HT1080 (cell line): ENCODE data around the gene FOCAD. TPM values are rescaled to one million over a fixed set of nuclear protein-coding genes. Genes with fewer than 3 reads are reported as not detected.
A peak's percentile ranks its signal among the peaks of the same experiment; 100 is the strongest.

Experiments
- DNase-seq: peaks from one replicate; pipeline ENCODE4 v3.0.0-alpha.2; 2015; ENCODE audit warnings: low read depth
- total RNA-seq: library from RNA; depleted of rRNA; stranded (reverse); fragments of >200 nt; shearing (Covaris generic); gene quantifications from 2 replicates; pipeline ENCODE4 v1.2.3, GENCODE V29; 2014

FOCAD gene
- total RNA-seq, 1 experiment from 2014 or later, result 40.8 TPM

DNA sequence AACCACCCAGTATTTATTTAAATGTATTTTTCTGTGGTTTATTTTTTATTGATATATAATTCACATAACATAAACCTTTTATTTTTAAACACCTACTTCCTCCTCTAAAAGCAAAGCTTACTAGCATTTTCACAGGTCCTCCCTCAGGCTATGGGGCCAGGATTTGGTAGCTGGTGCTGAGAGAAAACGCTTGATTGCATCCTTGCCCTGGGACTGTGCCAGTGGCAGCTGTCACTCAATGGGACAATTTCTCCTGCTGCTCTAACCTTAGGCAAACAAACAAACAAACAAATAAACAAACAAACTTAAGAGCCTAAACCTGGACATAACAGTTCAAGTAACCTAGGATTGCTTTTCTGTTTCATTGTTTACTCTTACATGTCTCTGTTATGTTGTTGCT is 102.7 kb downstream of the FOCAD start:
- DNase-seq, result no peak

DNA sequence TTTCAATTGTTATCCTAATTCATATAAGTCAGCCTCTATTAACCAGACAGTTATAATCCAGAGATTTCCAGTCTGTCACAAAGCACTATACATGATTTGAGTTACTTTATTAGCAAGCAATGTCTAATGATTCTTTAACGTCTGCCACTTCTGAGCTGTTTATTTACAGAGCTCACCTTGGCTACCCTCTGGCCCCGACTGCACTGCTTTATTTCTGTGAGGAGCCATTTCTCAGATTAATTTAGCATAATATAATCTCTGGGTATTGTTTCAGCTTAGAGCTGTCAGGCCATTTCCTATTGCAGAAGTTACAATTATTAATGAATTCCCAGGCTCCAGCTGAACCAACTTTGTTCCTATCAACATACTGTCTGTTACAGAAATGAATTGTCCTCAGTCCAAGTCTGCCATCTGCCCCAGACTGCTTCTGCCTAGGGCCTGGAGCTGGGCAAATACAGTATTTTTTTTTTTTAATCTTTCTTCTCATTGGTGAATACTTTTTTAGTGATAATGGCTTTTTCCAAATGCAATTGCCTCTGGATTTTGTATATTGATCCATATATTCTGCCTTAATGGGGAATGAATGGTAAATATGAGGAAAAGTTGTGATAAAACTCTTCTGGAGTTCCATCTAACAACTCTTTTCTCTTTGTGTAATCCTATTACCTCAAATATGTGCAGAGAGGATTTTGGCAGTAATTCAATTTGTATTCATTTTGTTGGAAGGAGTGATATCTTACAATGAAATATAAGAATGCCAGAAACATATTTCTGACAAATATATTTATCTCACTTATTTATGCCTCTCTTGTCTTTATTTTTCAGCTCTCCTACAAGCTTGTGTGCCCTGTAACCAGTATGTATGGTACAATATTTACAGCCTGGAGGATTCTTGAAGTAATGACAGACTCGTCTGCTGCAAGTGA is 104.7 kb downstream of the FOCAD start:
- no peak for DNase-seq

DNA sequence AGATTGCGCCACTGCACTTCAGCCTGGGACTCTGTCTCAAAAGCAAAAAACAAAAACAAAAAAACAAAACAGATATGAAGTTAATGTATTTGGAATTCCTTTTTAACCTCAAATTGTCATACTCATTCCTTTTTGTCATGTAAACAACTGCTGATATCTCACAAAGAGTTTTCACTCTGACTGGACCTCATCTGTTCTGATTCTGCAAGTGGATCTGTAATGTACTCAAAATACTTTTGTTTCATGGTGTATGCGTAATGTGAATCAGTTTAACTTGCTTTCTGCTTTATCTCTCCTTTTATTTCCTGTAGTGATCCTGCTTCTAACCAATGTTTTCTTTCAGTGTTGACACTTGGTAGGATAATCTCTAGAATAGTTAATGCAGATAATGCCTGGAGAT is 106.7 kb downstream of the FOCAD start:
- no peak for DNase-seq

DNA sequence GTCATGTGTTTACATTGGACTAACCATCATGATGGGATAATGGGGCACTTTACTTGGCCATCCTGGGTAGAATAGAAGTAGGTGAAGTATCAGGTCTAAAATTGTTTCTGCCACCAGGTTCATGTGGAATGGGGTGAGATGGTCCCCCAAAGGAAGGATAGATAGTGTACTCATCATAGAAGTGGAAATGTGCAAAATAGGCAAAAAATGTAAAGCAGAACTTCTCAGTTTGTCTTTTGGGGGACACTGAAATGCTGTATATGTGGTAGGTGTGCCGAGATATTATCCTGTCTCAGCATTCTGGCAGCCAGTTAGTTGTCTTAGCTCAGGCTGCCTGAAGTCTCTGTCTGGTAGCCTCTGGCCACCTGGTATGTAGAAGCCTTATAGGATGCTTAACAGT is 107.6 kb downstream of the FOCAD start:
- DNase-seq, result no peak

DNA sequence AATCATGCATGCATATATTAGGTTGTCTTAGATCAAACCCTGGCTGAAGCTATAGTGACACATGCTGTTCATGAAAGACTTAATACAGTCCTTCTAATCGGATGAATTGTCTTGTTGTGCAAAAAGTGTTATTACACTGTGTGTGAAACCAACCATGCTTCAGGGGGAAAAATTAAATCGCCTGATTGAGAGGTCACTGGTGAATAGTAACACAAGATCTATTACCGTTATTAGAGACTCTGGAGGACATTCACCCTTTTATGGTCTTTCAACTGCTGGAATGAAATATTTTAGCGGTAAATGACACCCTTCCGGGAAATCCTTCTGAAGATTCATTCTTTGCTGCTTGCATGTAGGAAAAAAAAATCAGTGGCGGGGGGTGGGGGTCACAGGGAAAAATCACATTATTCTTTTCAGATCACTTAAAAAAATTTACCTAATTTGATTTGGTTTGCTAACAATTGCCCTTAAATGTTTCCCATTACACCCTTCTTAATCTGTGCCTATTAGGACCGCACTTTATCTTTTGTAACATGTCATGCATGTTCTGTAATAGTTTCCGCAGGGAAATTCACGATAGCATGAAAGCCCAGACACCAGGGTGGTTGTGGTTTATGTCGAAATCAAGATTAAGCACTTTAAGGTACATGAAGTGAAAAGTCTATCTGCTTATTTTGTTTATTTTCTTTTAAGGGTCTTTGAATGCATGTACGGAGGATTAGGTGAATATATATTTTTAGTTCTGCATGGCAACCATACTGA is 120.6 kb downstream of the FOCAD start:
- no peak for DNase-seq

DNA sequence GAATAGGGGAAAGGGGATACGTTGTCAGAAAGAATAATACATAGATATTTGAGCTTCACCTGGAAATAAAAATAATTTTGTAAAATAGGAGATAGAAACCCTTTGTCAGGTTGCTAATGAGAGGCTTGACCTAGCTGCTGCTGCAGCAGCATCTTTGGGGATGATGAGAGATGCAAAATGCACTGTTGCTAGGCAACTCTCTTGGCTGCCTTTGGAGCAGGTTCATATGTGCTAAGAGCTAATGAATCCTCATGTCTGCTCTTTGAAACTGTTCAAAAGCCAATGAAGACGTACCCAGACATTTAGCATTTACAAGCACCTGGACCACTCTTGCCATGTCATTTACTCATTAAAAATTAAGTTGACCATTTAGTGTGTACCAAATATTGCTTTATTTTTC is 121.7 kb downstream of the FOCAD start:
- no peak for DNase-seq

DNA sequence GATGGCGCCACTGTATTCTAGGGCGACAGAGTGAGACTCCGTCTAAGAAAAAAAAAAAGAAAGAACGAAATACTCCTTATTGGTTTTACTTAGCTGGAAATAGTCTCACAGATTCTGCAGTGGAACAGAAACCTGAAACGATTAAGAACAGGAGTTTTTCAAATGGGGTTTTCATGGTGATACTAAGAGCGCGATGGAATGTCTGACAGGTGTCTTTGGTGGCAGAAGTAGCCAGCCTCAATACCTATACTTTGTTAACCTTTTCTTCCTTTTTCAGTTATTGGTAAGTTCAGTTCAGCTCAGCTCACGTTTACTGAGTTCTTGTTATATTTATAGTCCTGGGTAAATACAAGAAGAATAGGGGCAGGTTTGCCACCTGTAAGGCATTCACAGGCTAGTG is 123.9 kb downstream of the FOCAD start:
- no peak for DNase-seq

DNA sequence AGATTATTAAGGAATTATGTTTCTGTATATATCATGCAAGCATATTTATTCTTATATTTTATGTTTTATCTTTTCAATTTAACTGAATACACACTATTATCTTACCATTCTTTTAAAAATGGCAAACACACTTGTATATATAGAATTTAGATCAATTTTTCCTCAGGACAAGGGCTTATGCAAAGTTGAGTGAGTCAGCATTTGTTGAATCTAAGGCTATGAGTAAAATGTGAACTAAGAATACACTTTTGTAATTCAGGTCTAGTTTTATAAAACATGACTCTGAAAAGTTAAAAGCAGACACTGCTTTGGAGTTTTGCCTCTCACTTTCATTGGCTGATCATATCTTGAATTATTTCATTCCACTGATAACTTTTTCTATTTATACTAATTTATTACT is 127.8 kb downstream of the FOCAD start:
- peak; percentile 3 for DNase-seq

DNA sequence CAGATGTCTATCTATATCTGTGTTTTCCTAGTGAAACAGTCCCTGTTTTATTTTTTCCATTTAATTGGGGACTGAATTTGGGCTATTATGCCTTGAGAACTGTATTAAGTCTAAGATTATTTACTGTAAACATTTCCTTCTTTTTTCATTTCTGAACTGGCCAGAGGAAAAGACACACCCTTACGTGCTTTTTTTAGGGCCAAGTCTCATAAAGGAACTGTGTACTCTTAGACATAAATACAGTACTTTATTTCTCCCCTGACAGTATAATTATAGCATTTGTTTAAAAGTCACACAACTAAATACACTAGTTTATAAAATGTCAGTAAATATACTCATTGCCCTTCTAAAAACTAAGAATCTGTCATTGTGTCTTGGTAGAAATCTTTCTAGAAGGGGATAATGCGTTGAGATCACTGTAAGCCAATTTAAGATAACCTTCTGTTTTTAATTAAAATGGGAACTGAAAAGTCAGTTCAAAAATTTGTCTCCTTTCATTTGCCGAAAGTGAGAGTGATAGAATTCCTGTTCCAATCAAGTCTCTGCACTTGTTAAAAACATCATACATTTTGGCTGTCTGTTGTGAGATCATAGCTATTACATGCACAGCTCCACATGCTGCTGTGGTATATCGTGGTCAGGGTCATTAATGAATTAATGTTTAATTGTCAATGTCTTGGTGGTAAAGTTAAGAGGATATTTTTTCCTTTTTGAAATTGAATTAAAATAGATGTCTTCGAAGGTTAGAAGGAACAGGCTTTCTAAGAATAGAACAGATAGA is 132.1 kb downstream of the FOCAD start:
- no peak for DNase-seq

DNA sequence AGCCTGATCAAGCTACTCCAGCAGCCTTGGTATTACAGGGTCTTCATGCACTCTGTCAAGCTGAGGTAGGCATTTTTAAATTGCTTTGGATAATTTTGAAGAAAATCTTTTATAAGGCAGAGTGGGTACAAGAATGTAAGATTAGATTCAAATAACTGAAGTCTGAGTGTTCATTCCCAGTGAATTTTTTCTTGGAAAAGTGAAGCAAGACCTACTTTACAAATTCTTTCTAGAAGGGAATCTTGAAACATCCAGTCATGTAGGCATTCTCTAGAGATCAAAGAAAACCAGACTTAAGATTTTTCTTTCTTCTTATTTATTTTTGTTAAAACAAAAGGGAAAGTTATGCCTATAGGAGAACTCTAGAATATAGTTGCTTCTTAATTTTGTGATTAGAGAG is 139.0 kb downstream of the FOCAD start:
- DNase-seq, result no peak

DNA sequence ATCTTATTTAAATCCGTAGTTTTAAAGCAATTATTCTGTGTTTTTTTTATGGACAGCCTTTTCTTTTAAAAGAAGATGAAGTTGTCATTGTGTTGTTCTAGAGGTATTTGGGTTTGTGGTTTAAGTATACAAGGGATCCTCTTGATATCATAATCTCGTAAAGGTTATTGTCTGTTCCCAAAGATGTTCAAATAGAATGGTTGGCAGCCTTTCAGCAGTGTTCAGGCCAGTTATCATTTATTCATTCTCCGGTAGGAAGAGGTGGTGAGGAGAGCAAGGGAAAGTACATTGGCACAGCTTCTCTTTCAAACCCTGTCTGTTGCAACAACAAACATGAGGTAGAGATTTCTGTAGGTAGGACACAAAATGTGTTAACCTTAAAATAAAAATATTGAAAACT is 147.0 kb downstream of the FOCAD start:
- no peak for DNase-seq

DNA sequence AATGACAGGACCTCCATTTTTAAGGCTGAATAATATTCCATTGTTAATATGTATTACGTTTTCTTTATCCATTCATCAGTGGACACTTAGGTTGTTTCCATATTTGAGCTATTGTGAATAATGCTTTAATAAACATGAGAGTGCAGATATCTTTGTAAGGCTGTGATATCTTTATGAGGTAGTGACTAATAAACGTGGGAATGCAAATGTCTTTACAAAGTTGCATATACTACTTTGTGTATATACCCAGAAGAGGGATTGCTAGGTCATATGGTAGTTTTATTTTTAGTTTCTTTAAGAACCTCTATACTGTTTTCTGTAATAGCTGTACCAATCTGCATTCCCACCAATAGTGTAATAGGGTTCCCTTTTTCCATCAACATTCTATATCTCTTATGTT is 148.7 kb downstream of the FOCAD start:
- DNase-seq, result no peak

DNA sequence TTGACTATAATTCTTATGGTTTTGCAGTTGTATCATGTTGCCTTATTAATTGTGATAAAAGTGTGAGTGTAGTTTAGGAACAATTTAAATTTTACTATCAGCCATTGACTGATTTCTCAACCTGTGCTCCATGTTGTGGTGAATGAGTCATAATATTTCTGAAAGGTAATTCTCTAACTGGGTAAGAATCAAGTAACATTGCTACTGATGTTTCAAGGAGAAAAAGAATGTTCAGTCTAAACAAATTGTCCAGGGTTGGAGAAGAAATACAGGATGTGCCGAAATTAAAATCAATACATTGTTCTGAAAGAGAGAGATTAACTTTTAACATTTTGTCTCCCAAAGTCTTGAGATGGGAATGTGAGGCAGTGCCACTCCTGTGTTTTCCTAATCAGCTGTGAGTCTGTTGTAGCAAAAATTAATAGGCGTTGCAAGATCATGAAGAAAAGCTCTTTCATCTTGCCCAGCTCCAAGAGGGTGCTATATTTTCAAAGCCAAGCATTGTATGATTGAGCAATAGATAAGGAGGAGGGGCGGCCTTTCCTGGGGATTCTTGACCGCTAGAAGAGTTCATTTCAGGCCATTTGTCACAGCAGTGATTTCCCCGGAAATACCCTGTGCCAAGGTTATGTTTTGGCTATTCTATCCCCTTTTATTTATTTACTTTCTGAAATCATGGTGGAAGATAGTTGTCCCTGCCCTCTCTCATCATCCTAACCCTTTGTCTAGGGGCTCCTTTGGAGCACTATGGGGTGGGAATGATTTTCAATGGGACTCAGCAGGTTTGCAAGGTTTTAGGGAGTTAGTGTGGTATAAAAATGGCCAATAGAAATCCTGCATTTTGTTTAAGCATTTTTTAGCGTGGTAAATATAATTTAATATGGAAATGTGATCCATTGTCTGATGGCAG is 151.6 kb downstream of the FOCAD start:
- DNase-seq, result peak; percentile 37

DNA sequence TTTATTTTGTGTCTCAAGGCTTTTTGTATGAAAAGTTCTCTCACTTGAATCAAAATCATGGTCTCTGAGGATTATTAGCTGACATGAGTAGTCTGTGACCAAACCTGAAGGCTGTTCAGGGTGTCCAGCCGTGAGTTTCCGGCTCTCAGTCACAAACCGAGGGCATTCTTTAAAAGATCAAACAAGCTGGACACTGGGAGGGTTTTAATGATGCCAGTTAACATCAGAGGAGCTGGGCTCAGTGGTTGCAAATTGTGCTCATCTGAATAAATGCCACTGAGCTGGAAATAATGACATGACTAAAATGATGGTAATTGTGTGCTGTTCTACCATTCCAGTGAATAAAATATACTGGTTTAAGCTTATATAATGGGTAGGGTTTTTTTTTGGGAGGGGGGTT is 153.1 kb downstream of the FOCAD start:
- DNase-seq, result no peak

DNA sequence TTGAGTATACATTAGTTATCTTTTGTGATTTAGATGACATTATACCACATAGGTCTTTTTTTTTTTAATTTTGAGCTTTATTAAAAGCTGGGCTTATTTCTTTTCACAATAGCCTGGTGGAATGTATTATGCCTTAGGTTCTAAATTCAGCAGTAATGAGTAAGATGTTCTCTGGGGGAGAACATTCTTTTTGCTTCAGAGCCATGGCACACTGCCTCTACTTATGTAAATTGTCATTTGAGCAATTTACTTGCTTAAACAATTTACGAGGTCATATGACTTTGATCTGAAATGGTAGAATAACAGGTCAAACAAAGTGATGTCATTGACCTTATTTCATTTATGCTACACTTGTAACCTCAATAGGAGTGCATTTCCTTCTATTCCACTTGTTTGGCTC is 154.2 kb downstream of the FOCAD start:
- DNase-seq, result no peak

DNA sequence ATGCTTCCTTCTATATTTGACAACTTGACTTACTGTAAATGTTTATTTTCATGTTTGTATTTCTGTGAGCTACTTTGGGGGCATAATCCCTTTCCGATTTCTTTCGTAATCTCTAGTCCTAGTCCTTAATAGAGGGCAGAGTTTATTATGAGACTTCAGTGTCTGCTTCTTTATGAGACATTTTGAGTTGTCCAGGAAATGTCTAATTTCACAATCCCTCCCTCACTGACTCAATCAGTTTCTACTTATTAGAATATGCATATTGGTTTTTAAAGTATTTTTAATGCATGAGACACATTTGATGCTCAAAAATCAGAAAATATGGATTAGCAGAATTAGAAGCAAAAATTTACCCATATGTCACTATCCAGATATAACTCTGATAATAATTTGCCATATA is 160.9 kb downstream of the FOCAD start:
- DNase-seq, result no peak

DNA sequence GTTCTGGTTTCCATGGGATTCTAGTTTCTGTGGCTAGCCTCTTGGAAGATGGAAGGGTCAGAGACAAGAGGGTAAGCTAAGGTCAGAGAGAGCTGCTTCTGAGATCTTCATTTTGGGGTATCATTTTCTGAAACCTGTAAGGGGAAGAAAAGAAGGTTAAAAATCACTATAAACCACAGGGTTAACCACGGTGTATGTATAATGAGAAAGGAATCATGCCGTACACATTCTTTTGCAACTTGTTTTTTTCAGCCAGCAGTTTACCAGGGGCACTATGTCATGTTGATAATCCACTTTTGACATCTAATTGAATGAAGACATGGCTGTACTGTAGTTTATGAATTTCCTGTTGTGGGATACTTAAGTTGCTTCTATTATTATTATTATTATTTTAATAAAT is 164.4 kb downstream of the FOCAD start:
- DNase-seq, result no peak

DNA sequence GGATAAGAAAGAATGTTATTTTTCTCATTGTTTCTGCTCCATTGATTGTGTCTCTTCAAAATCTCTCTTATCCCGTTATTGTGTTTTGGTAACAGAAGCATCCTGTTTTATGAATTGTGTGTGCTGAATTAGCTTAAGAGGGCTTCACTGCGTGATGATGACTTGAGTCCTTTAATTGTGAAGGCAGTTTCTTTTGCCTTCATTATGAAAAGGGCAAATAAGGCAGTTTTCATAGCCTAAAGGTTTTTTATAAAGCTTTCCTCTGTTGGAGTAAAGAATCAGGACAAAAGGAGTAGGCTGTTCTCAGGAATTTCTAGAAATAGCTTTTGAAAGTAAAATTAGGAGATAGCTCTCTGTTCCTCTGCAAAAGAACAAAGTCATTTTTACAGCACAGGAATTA is 169.8 kb downstream of the FOCAD start:
- no peak for DNase-seq

DNA sequence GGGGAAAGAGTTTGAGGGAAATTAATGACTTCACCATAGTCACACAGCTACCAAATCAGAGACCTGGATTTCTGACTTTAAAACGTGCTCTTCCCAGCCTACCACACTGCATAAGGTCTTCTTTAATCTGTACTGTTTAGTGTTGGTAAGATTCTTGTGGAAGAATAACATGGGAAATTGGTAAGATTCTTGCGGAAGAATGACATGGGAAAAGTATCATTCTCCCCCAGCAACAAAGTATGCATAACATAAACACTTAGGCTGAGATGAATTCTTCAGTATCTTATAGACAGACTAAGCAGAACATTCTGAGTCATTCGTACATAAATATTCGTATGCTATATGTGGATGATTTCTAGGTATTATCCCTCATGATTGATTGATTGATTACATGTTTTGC is 170.4 kb downstream of the FOCAD start:
- DNase-seq, result no peak

DNA sequence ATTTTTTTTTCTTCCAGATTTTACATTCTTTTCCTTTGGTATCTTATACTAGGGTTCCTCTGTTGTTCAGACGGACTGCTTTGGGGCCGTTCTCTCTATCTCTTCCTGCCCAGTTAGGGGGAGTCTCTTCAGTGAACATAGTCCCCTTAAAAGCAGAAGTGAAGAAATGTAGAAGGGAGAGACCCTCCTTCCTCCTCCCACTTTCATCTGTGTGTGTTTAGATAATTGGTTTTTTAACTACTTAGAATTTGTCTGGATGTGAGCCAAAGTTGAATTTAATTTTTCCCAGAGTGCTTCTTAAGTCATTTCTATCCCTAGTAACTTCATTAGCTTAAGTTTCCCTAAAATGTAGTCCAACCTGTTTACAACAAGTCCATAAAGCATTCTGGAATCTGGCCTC is 179.9 kb downstream of the FOCAD start:
- no peak for DNase-seq

DNA sequence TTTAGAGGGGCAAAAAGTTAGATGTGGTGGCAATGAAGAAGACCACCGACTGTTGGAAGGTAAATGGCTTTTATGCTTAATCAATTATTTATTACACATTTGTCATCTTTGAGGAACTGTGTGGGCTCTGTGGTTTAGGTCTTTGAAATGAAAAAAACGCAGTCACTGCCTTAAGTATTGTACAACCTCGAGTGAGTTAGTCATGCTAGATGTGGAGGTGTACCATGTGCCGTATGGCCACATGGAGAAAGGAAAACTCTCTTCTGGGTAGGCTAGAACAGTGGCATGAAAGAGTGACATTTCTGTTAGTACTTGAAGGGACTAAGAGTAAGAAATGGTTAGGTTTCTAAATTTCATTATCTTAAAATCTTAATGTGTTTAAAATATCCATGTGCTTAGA is 181.3 kb downstream of the FOCAD start:
- DNase-seq, result no peak
